HepG2 (cell line): ENCODE measurements around the gene NPHP1. TPM values are rescaled to one million over a fixed set of nuclear protein-coding genes. Genes with fewer than 3 reads are reported as not detected.

Experiments used
- HOXA7 ChIP-seq: sonication (generic); formaldehyde crosslinking; IDR thresholded peaks from 2 replicates; pipeline ENCODE4 v1.8.1; 2022; ENCODE audit warnings: mild to moderate bottlenecking, missing genetic modification reagents, moderate library complexity
- KDM3A ChIP-seq: IDR thresholded peaks from 2 replicates; pipeline ENCODE4 v1.6.1; 2018; ENCODE audit warnings: low read depth, missing compliant biosample characterization
- LCORL ChIP-seq, 2 experiments: fragments of 450-650 bp in 1 of 2; sonication (generic) in 1 of 2; formaldehyde crosslinking in 1 of 2; IDR thresholded peaks; 2 replicates each; pipeline versions ENCODE4 v1.5.0 to v1.6.1; 2017 to 2020; ENCODE audit warnings: antibody characterized with exemption in 1 of 2, missing genetic modification reagents in 1 of 2
- NCOA2 ChIP-seq: sonication (generic); formaldehyde crosslinking; IDR thresholded peaks from 2 replicates; pipeline ENCODE4 v1.8.0; 2022; ENCODE audit warnings: inconsistent platforms
- ZNF766 ChIP-seq: sonication (generic); formaldehyde crosslinking; IDR thresholded peaks from 2 replicates; pipeline ENCODE4 v1.5.0; 2020; ENCODE audit warnings: missing genetic modification reagents, borderline replicate concordance
- ZNF788 ChIP-seq: sonication (generic); formaldehyde crosslinking; IDR thresholded peaks from 2 replicates; pipeline ENCODE4 v1.5.0; 2020; ENCODE audit warnings: mild to moderate bottlenecking, missing genetic modification reagents, borderline replicate concordance
- polyA plus RNA-seq, 8 experiments: library from polyadenylated mRNA; depleted of rRNA in 3 of 8; stranded (reverse) in 7 of 8; unstranded in 1 of 8; fragments of >200 nt; fragmentation: Illumina TruSeq in 4 of 8; extraction: Trizol in 4 of 8; gene quantifications; 2 replicates each; pipeline versions ENCODE4 v1.2.1 to v1.2.3, GENCODE V29; 2011 to 2016; ENCODE audit warnings: low read depth in 4 of 8, missing spikeins in 1 of 8, mixed read lengths in 1 of 8; ENCODE audit not compliant: insufficient read depth in 1 of 8
- total RNA-seq, 5 experiments: library from RNA; depleted of rRNA; stranded (reverse); fragments of >200 nt; fragmentation: Illumina TruSeq; extraction: Trizol; gene quantifications; 2 replicates each; pipeline ENCODE4 v1.2.3, GENCODE V29; 2016; ENCODE audit warnings: low read depth in 1 of 5
- TF ChIP-seq, protein P1 (sequence below): sonication (generic); formaldehyde crosslinking; IDR thresholded peaks from 2 replicates; pipeline ENCODE4 v1.4.0; 2020; ENCODE audit warnings: low read depth, mild to moderate bottlenecking, missing genetic modification reagents
- TF ChIP-seq, protein P2 (sequence below): sonication (generic); formaldehyde crosslinking; IDR thresholded peaks from 2 replicates; pipeline ENCODE4 v1.4.0; 2020; ENCODE audit warnings: mild to moderate bottlenecking, missing genetic modification reagents
- TF ChIP-seq, protein P3 (sequence below): sonication (generic); formaldehyde crosslinking; IDR thresholded peaks from 2 replicates; pipeline ENCODE4 v1.4.0; 2020; ENCODE audit warnings: missing genetic modification reagents
- TF ChIP-seq, protein P4 (sequence below), 2 experiments: sonication (generic) in 1 of 2; formaldehyde crosslinking in 1 of 2; IDR thresholded peaks; 2 replicates each; pipeline versions ENCODE4 v1.5.1 to v1.6.1; 2011 to 2020; ENCODE audit warnings: borderline replicate concordance in 1 of 2, low read depth in 1 of 2, low read length in 1 of 2, mild to moderate bottlenecking in 1 of 2, missing genetic modification reagents in 1 of 2, moderate library complexity in 1 of 2
- TF ChIP-seq, protein P5 (sequence below): sonication (generic); formaldehyde crosslinking; IDR thresholded peaks from 2 replicates; pipeline ENCODE4 v1.5.0; 2020; ENCODE audit warnings: mild to moderate bottlenecking, missing genetic modification reagents, borderline replicate concordance
- TF ChIP-seq, protein P6 (sequence below): IDR thresholded peaks from 2 replicates; pipeline ENCODE4 v1.6.1; 2016; ENCODE audit warnings: missing compliant biosample characterization, missing genetic modification reagents, borderline replicate concordance

The NPHP1 gene
- total and polyA plus RNA-seq, 2 of the 13 experiments (the other 11 are each of a cell fraction or from before 2014, with no cell fraction given) = 2.7 to 4.8 TPM

DNA sequence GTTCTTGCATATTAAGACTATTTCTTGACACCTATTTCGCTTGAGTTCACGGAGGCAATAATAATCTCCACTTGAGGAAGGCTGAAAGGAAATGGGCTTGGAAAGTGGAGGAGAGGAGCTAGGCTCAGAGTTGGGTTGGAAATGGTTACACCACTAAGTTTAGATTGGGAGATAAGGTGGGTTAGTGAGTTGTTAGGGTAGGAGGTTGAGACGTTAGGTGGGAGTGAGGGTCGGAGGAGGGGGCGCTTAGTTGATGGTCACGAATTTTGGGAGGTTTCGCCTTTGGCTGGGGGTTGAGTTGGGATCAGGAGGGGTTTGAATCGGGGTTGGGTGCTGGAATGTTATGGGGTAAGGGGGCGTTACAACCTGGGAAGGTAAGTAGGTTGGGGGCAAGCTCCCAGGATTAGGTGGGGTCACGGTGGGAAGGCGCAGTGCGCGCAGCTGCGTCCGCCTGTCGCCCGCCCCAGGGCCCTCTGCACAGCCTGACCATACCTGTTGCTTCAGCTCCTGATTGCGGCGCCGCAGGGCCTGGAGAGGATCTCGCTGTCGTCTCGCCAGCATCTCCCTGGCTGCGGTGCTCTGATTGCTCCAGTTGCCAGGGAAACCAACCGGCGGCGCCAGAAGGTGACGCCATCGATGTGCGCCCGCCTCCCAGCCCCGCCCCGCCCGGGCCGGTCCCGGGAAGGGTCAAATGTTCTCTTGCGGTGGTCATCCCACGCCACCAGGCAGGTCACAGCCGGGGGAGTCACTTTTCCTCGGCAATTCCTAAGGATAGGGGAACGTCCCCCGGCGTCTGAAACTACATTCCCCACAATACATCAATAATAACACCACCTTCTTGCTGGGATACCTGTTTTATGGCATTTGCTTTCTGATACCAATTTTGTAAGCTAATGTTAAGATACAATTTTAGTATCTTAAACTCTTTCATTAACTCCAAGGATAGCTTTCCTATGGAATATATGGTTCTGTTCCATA, at the start of gene NPHP1 (continued):
- TF ChIP-seq, protein P1, sequence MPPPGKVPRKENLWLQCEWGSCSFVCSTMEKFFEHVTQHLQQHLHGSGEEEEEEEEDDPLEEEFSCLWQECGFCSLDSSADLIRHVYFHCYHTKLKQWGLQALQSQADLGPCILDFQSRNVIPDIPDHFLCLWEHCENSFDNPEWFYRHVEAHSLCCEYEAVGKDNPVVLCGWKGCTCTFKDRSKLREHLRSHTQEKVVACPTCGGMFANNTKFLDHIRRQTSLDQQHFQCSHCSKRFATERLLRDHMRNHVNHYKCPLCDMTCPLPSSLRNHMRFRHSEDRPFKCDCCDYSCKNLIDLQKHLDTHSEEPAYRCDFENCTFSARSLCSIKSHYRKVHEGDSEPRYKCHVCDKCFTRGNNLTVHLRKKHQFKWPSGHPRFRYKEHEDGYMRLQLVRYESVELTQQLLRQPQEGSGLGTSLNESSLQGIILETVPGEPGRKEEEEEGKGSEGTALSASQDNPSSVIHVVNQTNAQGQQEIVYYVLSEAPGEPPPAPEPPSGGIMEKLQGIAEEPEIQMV (CRISPR knock-in tag) = 0 out of 2 replicates have a peak, but pooled peaks have one; percentile 44
- TF ChIP-seq, protein P2, sequence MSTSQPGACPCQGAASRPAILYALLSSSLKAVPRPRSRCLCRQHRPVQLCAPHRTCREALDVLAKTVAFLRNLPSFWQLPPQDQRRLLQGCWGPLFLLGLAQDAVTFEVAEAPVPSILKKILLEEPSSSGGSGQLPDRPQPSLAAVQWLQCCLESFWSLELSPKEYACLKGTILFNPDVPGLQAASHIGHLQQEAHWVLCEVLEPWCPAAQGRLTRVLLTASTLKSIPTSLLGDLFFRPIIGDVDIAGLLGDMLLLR (CRISPR knock-in tag) = peak; percentile 45; the same call in 1 of the 2 replicates
- TF ChIP-seq, protein P3, sequence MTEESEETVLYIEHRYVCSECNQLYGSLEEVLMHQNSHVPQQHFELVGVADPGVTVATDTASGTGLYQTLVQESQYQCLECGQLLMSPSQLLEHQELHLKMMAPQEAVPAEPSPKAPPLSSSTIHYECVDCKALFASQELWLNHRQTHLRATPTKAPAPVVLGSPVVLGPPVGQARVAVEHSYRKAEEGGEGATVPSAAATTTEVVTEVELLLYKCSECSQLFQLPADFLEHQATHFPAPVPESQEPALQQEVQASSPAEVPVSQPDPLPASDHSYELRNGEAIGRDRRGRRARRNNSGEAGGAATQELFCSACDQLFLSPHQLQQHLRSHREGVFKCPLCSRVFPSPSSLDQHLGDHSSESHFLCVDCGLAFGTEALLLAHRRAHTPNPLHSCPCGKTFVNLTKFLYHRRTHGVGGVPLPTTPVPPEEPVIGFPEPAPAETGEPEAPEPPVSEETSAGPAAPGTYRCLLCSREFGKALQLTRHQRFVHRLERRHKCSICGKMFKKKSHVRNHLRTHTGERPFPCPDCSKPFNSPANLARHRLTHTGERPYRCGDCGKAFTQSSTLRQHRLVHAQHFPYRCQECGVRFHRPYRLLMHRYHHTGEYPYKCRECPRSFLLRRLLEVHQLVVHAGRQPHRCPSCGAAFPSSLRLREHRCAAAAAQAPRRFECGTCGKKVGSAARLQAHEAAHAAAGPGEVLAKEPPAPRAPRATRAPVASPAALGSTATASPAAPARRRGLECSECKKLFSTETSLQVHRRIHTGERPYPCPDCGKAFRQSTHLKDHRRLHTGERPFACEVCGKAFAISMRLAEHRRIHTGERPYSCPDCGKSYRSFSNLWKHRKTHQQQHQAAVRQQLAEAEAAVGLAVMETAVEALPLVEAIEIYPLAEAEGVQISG = peak; percentile 87
- TF ChIP-seq, protein P4, sequence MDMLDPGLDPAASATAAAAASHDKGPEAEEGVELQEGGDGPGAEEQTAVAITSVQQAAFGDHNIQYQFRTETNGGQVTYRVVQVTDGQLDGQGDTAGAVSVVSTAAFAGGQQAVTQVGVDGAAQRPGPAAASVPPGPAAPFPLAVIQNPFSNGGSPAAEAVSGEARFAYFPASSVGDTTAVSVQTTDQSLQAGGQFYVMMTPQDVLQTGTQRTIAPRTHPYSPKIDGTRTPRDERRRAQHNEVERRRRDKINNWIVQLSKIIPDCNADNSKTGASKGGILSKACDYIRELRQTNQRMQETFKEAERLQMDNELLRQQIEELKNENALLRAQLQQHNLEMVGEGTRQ (IDR thresholded peaks at IDR 0.05; ENCODE audit: low read depth, low read length) = 0 out of 2 replicates have a peak, but pooled peaks have one; percentile 2
- TF ChIP-seq, protein P4 (CRISPR knock-in tag; IDR thresholded peaks at IDR 0.05; ENCODE audit: borderline replicate concordance) = no peak; the same call in 1 of the 2 replicates
- 0 out of 2 replicates have a peak, but pooled peaks have one; percentile 15 for TF ChIP-seq KDM3A
- TF ChIP-seq HOXA7 = no peak
- TF ChIP-seq, protein P5, sequence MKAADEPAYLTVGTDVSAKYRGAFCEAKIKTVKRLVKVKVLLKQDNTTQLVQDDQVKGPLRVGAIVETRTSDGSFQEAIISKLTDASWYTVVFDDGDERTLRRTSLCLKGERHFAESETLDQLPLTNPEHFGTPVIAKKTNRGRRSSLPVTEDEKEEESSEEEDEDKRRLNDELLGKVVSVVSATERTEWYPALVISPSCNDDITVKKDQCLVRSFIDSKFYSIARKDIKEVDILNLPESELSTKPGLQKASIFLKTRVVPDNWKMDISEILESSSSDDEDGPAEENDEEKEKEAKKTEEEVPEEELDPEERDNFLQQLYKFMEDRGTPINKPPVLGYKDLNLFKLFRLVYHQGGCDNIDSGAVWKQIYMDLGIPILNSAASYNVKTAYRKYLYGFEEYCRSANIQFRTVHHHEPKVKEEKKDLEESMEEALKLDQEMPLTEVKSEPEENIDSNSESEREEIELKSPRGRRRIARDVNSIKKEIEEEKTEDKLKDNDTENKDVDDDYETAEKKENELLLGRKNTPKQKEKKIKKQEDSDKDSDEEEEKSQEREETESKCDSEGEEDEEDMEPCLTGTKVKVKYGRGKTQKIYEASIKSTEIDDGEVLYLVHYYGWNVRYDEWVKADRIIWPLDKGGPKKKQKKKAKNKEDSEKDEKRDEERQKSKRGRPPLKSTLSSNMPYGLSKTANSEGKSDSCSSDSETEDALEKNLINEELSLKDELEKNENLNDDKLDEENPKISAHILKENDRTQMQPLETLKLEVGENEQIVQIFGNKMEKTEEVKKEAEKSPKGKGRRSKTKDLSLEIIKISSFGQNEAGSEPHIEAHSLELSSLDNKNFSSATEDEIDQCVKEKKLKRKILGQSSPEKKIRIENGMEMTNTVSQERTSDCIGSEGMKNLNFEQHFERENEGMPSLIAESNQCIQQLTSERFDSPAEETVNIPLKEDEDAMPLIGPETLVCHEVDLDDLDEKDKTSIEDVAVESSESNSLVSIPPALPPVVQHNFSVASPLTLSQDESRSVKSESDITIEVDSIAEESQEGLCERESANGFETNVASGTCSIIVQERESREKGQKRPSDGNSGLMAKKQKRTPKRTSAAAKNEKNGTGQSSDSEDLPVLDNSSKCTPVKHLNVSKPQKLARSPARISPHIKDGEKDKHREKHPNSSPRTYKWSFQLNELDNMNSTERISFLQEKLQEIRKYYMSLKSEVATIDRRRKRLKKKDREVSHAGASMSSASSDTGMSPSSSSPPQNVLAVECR (CRISPR knock-in tag) = peak; percentile 97
- TF ChIP-seq, protein P6, sequence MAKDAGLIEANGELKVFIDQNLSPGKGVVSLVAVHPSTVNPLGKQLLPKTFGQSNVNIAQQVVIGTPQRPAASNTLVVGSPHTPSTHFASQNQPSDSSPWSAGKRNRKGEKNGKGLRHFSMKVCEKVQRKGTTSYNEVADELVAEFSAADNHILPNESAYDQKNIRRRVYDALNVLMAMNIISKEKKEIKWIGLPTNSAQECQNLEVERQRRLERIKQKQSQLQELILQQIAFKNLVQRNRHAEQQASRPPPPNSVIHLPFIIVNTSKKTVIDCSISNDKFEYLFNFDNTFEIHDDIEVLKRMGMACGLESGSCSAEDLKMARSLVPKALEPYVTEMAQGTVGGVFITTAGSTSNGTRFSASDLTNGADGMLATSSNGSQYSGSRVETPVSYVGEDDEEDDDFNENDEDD (CRISPR knock-in tag) = peak; percentile 86
- TF ChIP-seq LCORL (IDR thresholded peaks at IDR 0.05) = no peak
- TF ChIP-seq LCORL (CRISPR knock-in tag; IDR thresholded peaks at IDR 0.05) = peak; percentile 50; the same call in 1 of the 2 replicates
- TF ChIP-seq ZNF766 = no peak
- peak; percentile 89; the same call in 1 of the 2 replicates for TF ChIP-seq ZNF788 (CRISPR knock-in tag)
- TF ChIP-seq NCOA2 (CRISPR knock-in tag) = 0 out of 2 replicates have a peak, but pooled peaks have one; percentile 14
